UCSD-AML1 (cell line): ENCODE measurements around the gene AP1G2.

Experiments
- DNase-seq: peaks from one replicate; lab custom pipeline; 2025; ENCODE audit not compliant: unreplicated experiment; lab: John Stamatoyannopoulos, UW

The AP1G2 gene

GRCh38 chr14:23572524-23572828 lies 4.9 kb upstream of the AP1G2 start:
- DNase-seq, result no peak

GRCh38 chr14:23571701-23572523 lies 4.3 kb upstream of the AP1G2 start:
- DNase-seq, result peak; percentile 69

- no peak for DNase-seq
Observed at GRCh38 chr14:23570806-23571483, 3.4 kb upstream of the AP1G2 start.

GRCh38 chr14:23569443-23570151 lies 2.0 kb upstream of the AP1G2 start:
- no peak for DNase-seq

GRCh38 chr14:23568600-23569331 lies 1.2 kb upstream of the AP1G2 start:
- peak; percentile 66 for DNase-seq

GRCh38 chr14:23568021-23568599 lies 519 bp upstream of the AP1G2 start:
- no peak for DNase-seq

GRCh38 chr14:23566778-23567185 lies 809 bp downstream of the AP1G2 start:
- no peak for DNase-seq

GRCh38 chr14:23566112-23566777 lies 1.3 kb downstream of the AP1G2 start:
- no peak for DNase-seq

GRCh38 chr14:23565626-23566025 lies 2.0 kb downstream of the AP1G2 start:
- no peak for DNase-seq

- DNase-seq, result no peak
Observed at GRCh38 chr14:23564876-23565275, 2.7 kb downstream of the AP1G2 start.

GRCh38 chr14:23564181-23564812 lies 3.3 kb downstream of the AP1G2 start:
- DNase-seq, result no peak

- DNase-seq, result no peak
Observed at GRCh38 chr14:23563473-23564180, 4.0 kb downstream of the AP1G2 start.

GRCh38 chr14:23562822-23563472 lies 4.6 kb downstream of the AP1G2 start:
- DNase-seq, result peak; percentile 30

- DNase-seq, result no peak
Observed at GRCh38 chr14:23561873-23562821, 5.4 kb downstream of the AP1G2 start.

GRCh38 chr14:23561259-23561658 lies 6.3 kb downstream of the AP1G2 start:
- no peak for DNase-seq

- no peak for DNase-seq
Observed at GRCh38 chr14:23559926-23560520, 7.6 kb downstream of the AP1G2 start.
